Body of pancreas (tissue), 4 donors: Measurements from ENCODE around the gene ASTN2. TPM values are rescaled to one million over a fixed set of nuclear protein-coding genes. Genes with fewer than 3 reads are reported as not detected.

Source experiments
- ATAC-seq: fragments of 150-250 bp; one replicate; pipeline ENCODE4 v1.9.1; 2016
- DNase-seq, 4 donors: peaks; one replicate each; pipeline ENCODE4 v3.0.0-alpha.2; 2019
- H3K27ac ChIP-seq, 4 donors: fragments of 200-600 bp; sonication (generic); 1 replicate in 3 of 4; 2 replicates in 1 of 4; pipeline versions ENCODE4 v1.5.1 to v1.6.1; 2016 to 2019; ENCODE audit warnings: mild to moderate bottlenecking in 1 of 4, mixed read lengths in 1 of 4, moderate library complexity in 1 of 4
- H3K27me3 ChIP-seq, 2 donors: fragments of 200-600 bp; sonication (generic); one replicate each; pipeline ENCODE4 v1.6.0; 2016; ENCODE audit warnings: mild to moderate bottlenecking in 1 of 2
- H3K36me3 ChIP-seq, 2 donors: fragments of 200-600 bp; sonication (generic); replicated peaks in 1 of 2; 2 replicates each; pipeline ENCODE4 v1.5.1; 2016; ENCODE audit warnings: low read depth in 2 of 2; ENCODE audit not compliant: insufficient read depth in 1 of 2
- H3K4me1 ChIP-seq: fragments of 200-600 bp; sonication (generic); one replicate; pipeline ENCODE4 v1.6.0; 2016
- H3K4me3 ChIP-seq, 2 donors: fragments of 200-600 bp; sonication (generic); 1 replicate in 1 of 2; 2 replicates in 1 of 2; pipeline ENCODE4 v1.5.1; 2016 to 2019
- H3K9me3 ChIP-seq, 3 donors: fragments of 200-600 bp; sonication (generic); 1 replicate in 2 of 3; 2 replicates in 1 of 3; pipeline ENCODE4 v1.5.1; 2016
- CTCF ChIP-seq, 7 experiments: fragments of 450-650 bp in 4 of 7; fragments of 200-600 bp in 3 of 7; sonication (generic) in 3 of 7; IDR thresholded peaks; one replicate each; pipeline ENCODE4 v1.5.1; 2016 to 2019; ENCODE audit warnings: antibody characterized with exemption in 7 of 7
- POLR2A ChIP-seq, 3 donors: fragments of 450-650 bp; IDR thresholded peaks; one replicate each; pipeline ENCODE4 v1.6.1; 2016; ENCODE audit warnings: antibody characterized with exemption in 3 of 3, mild to moderate bottlenecking in 2 of 3
- WGBS, 2 donors: methylation state at CpG; one replicate each; pipeline ENCODE4 v1.1.5; 2017; 5-methylcytosine and 5-hydroxymethylcytosine counted together
- intact Hi-C: fragments of 100-400 bp; cut with DNase I; formaldehyde crosslinking; loops from one replicate; pipeline ENCODE4 v1.15.1; 2023
- total RNA-seq, 2 donors: library from RNA; depleted of rRNA; stranded (reverse); fragments of >200 nt; gene quantifications; one replicate each; pipeline ENCODE4 v1.1.0, GENCODE V29; 2016

The ASTN2 gene
- total RNA-seq, 2 donors from 2014 or later = 8.2 to 9.6 TPM

- H3K9me3 ChIP-seq = no peaks in the 10 kb centered on the region
- no peak for ATAC-seq
- H3K27me3 ChIP-seq = no peaks in the 10 kb centered on the region
- H3K4me3 ChIP-seq = no peak overlapping the region
- no peaks in the 10 kb centered on the region for H3K36me3 ChIP-seq
- intact Hi-C loops = no loop called here
- 90 to 92% methylated on average over 6 of the region's 6 CpGs for WGBS, 2 donors
- H3K27ac ChIP-seq = no peak overlapping the region
- DNase-seq = no peak
- TF ChIP-seq POLR2A (IDR thresholded peaks at IDR 0.05) = no peak
- TF ChIP-seq CTCF (IDR thresholded peaks at IDR 0.05) = no peak
- no peaks in the 10 kb centered on the region for H3K4me1 ChIP-seq
Observed at GRCh38 chr9:116539549-116539948, 875.3 kb downstream of the ASTN2 start.

DNA sequence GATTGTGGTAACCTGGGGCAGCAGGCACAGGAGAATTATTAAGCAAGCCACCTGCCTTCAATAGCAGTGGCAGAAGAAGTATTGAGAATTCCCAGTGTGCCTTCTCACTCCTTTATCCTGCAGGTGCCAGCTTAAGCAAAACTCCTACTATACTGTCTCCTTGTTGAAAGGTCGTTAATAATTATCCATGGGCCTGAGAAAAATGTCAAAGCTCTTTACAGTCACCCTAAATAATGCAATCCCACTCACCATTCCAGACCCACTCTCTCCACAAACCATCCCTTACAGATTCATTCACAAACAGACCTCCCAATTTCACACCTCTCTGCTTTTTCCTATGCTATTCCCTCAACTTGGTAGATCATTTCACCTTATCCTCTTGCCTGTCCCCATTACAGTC lies 889.2 kb downstream of the ASTN2 start:
- Histone ChIP-seq H3K36me3 (no peaks in the 10 kb centered on the region), H3K4me1 (peaks cover 9% of the 10 kb centered on the region), H3K9me3 (no peaks in the 10 kb centered on the region), H3K27me3 (no peaks in the 10 kb centered on the region), H3K27ac (no peak overlapping the region), H3K4me3 (no peak overlapping the region)
- WGBS, 2 donors = 61 to 74% methylated on average over 1 of the region's 1 CpG
- intact Hi-C loops = no loop called here
- TF ChIP-seq CTCF (IDR thresholded peaks at IDR 0.05) (no peak), POLR2A (IDR thresholded peaks at IDR 0.05) (no peak)
- DNase-seq = no peak
- ATAC-seq = no peak

DNA sequence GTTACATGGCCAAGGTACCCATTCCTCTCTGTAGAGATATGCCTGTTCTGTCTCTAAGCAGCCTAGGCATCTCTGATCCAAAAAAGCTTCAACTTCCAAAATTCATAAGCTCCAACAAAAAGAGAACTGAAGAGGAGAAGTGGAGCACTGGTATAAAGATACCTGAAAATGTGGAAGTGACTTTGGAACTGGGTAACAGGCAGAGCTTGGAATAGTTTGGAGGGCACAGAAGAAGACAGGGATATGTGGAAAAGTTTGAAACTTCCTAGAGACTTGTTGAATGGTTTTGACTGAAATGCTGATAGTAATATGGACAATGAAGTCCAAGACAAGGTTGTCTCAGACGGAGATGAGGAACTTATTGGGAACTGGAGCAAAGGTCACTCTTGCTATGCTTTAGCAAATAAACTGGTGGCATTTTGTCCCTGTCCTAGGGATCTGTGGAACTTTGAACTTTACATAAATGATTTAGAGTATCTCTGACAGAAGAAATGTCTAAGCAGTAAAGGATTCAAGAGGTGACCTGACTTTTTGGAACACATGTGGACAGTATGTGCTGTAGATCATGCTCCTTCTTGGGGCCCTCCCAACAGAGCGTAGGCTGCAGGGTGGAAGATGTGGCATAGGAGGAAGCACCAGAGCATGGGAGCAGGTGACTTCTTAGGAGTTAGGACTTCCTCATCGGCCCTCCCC lies 889.9 kb downstream of the ASTN2 start:
- Histone ChIP-seq H3K36me3 (no peaks in the 10 kb centered on the region), H3K4me3 (no peak overlapping the region), H3K27ac (no peak overlapping the region), H3K27me3 (no peaks in the 10 kb centered on the region), H3K9me3 (no peaks in the 10 kb centered on the region), H3K4me1 (peaks cover 9% of the 10 kb centered on the region)
- ATAC-seq = no peak
- DNase-seq = no peak
- intact Hi-C loops = no loop called here
- 68 to 73% methylated on average over 3 of the region's 3 CpGs for WGBS, 2 donors
- no peak for TF ChIP-seq CTCF (IDR thresholded peaks at IDR 0.05)

GRCh38 chr9:116520218-116520617 lies 894.6 kb downstream of the ASTN2 start:
- Histone ChIP-seq H3K4me1 (peaks cover 5% of the 10 kb centered on the region), H3K27ac (no peak overlapping the region), H3K9me3 (no peaks in the 10 kb centered on the region), H3K27me3 (no peaks in the 10 kb centered on the region), H3K4me3 (no peak overlapping the region), H3K36me3 (no peaks in the 10 kb centered on the region)
- no peak for ATAC-seq
- WGBS, 2 donors = 79 to 82% methylated on average over 2 of the region's 2 CpGs
- no peak for DNase-seq
- TF ChIP-seq CTCF (IDR thresholded peaks at IDR 0.05) (no peak), POLR2A (IDR thresholded peaks at IDR 0.05) (no peak)
- intact Hi-C loops = no loop called here

DNA sequence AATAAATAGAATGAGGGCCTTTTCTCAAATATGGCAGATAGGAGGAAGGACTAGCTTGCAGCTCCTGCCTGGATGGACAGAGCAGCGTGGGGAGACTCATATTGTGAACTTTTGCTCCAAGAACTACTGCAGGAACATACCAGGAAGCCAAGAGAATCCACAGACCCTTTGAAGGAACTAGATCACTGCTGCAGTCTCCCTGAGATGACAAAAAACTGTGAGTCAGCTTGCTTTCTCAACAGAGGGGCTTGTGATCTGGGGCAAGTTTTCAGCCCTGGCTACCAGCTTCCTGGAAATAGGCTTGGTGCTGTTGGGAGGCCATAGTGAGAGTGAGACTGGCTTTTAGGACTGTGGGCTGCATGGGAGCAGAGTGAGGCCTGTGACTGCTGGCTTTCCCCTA lies 898.4 kb downstream of the ASTN2 start:
- DNase-seq (no peak), ATAC-seq (no peak)
- Histone ChIP-seq H3K9me3 (no peaks in the 10 kb centered on the region), H3K27ac (no peak overlapping the region), H3K27me3 (no peaks in the 10 kb centered on the region), H3K36me3 (no peaks in the 10 kb centered on the region), H3K4me3 (no peak overlapping the region), H3K4me1 (no peaks in the 10 kb centered on the region)
- intact Hi-C loops = no loop called here
- no peak for TF ChIP-seq CTCF (IDR thresholded peaks at IDR 0.05)
- no peak for TF ChIP-seq POLR2A (IDR thresholded peaks at IDR 0.05)
- 83 to 84% methylated on average over 1 of the region's 1 CpG for WGBS, 2 donors
